ENCODE results near the gene CHST11. TPM values are rescaled to one million over a fixed set of nuclear protein-coding genes. Genes with fewer than 3 reads are reported as not detected.
"Not testable (repeated sequence)": the region's sequence is repeated elsewhere in the genome, so short reads cannot be mapped to it uniquely, and the experiment has no call there.

The CHST11 gene
- total RNA-seq, 1 donor from 2014 or later = 15.5 TPM

DNA sequence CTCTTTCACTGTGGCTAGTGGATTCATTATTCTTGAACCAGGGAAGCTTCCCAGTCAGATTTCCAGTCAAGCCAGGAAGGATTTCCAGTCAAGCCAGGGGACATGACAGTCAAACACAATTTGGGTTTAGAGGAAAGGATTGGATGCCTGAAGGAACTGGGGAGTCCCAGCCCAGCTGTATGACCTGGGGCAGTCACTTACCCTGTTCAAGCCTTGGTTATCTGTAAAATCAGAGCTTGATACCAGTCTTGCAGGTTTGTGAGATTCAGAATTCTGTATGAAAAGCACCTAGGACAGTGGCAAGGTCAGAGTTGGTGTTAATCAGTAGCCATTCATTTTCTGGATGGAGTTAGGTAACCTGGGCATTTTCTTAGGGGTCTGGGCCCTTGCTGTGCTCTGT, 152.7 kb downstream of the CHST11 start:
- H3K27ac Mint-ChIP-seq = peak overlapping the region; percentile 65
- H3K4me3 Mint-ChIP-seq = peak overlapping the region; percentile 8
- TF ChIP-seq CTCF (conservative IDR thresholded peaks at IDR 0.05) = no peak
- no peaks in the 10 kb centered on the region for H3K9me3 Mint-ChIP-seq
- no peaks in the 10 kb centered on the region for H3K27me3 Mint-ChIP-seq
- no peak for DNase-seq (ENCODE audit: extremely low spot score, unreplicated experiment)
- H3K4me1 Mint-ChIP-seq (ENCODE audit: unreplicated experiment) = peaks cover 37% of the 10 kb centered on the region
- peaks cover 11% of the 10 kb centered on the region for H3K36me3 Mint-ChIP-seq

DNA sequence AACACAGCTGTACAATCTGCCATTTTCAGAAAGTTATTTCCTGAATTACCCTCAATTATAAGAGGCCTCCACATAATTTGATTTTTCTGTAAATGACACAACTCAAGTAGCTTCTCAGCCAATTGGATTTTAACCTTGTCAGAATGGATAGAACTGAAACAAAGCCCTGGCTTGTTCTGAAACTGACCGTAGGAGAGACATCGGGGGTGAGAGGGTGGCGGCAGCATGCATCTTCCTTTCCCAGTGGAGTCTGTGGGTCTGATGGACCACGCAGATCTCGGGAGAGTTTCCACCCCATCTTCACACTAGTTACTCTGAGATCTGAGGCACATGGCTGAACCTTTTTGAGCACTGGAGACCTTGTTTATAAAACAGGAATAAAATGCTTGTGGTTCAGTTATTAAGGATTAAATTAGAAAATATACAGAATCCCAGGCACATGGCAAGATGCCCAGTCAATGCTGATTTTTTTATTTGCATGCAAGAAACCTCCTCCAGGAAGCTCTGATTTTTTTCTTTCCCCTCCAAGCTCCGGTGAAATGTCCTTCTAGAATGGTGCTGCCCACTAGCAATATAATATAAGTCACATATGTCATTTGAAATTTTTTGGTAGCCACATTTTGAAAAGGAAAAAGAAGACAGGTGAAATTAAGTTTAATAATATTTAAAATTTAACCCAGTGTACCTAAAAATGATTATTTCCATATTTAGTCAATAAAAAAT, 153.9 kb downstream of the CHST11 start:
- Mint-ChIP-seq H3K27me3 (no peaks in the 10 kb centered on the region), H3K4me1 (ENCODE audit: unreplicated experiment) (peaks cover 31% of the 10 kb centered on the region), H3K27ac (no peak overlapping the region), H3K4me3 (no peak overlapping the region), H3K36me3 (peaks cover 13% of the 10 kb centered on the region), H3K9me3 (no peaks in the 10 kb centered on the region)
- no peak for TF ChIP-seq CTCF (conservative IDR thresholded peaks at IDR 0.05)
- DNase-seq (ENCODE audit: extremely low spot score, unreplicated experiment) = no peak

GRCh38 chr12:104611671-104612070, 154.9 kb downstream of the CHST11 start:
- peaks cover 13% of the 10 kb centered on the region for H3K36me3 Mint-ChIP-seq
- peaks cover 27% of the 10 kb centered on the region for H3K4me1 Mint-ChIP-seq (ENCODE audit: unreplicated experiment)
- no peaks in the 10 kb centered on the region for H3K27me3 Mint-ChIP-seq
- H3K27ac Mint-ChIP-seq = peak overlapping the region; percentile 47
- DNase-seq (ENCODE audit: extremely low spot score, unreplicated experiment) = no peak
- H3K9me3 Mint-ChIP-seq = no peaks in the 10 kb centered on the region
- no peak overlapping the region for H3K4me3 Mint-ChIP-seq
- no peak for TF ChIP-seq CTCF (conservative IDR thresholded peaks at IDR 0.05)

GRCh38 chr12:104613372-104613771, 156.6 kb downstream of the CHST11 start:
- Mint-ChIP-seq H3K36me3 (peaks cover 13% of the 10 kb centered on the region), H3K4me1 (ENCODE audit: unreplicated experiment) (peaks cover 18% of the 10 kb centered on the region)
- not testable (repeated sequence) for DNase-seq (ENCODE audit: extremely low spot score, unreplicated experiment); H3K27ac Mint-ChIP-seq; H3K27me3 Mint-ChIP-seq; H3K4me3 Mint-ChIP-seq; H3K9me3 Mint-ChIP-seq

- DNase-seq (ENCODE audit: extremely low spot score, unreplicated experiment) = no peak
- TF ChIP-seq CTCF (conservative IDR thresholded peaks at IDR 0.05) = no peak
- H3K4me3 Mint-ChIP-seq = no peak overlapping the region
- no peaks in the 10 kb centered on the region for H3K27me3 Mint-ChIP-seq
- peak overlapping the region; percentile 21 for H3K27ac Mint-ChIP-seq
- no peaks in the 10 kb centered on the region for H3K9me3 Mint-ChIP-seq
- H3K4me1 Mint-ChIP-seq (ENCODE audit: unreplicated experiment) = peaks cover 3% of the 10 kb centered on the region
- peaks cover 13% of the 10 kb centered on the region for H3K36me3 Mint-ChIP-seq
Measured at GRCh38 chr12:104615048-104615561, 158.4 kb downstream of the CHST11 start.

DNA sequence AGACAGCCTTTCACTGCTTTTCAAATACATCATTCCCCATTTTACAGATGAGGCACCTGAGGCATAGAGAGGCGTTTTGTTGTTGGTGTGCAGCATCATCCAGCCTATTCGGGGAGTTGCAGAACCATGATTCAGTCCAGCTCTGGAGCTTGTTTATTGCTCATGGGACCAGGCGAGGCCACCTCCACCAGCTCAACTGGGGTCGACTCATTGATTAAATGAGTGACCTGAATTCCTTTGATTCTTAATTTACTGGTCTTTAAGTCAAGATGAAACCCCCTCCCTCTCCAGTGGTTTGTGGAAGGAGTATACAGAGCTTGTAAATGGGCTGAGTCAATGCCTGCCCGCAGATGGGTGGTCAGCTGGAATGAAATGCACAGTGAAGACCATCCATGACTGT, 161.9 kb downstream of the CHST11 start:
- H3K36me3 Mint-ChIP-seq = peaks cover 3% of the 10 kb centered on the region
- DNase-seq (ENCODE audit: extremely low spot score, unreplicated experiment) = no peak
- no peak for TF ChIP-seq CTCF (conservative IDR thresholded peaks at IDR 0.05)

More for the DNA sequence above, 161.9 kb downstream of the CHST11 start:
- H3K4me1 Mint-ChIP-seq (ENCODE audit: unreplicated experiment) = peaks cover 22% of the 10 kb centered on the region
- no peaks in the 10 kb centered on the region for H3K27me3 Mint-ChIP-seq
- no peaks in the 10 kb centered on the region for H3K9me3 Mint-ChIP-seq
- H3K4me3 Mint-ChIP-seq = no peak overlapping the region
- no peak overlapping the region for H3K27ac Mint-ChIP-seq
